Endodermal cell (in vitro differentiated cells): ENCODE measurements around the gene TBCK. TPM values are rescaled to one million over a fixed set of nuclear protein-coding genes. Genes with fewer than 3 reads are reported as not detected.

ENCODE experiments used
- DNase-seq: peaks from one replicate; pipeline ENCODE4 v3.0.0-alpha.2; 2017
- H3K27ac ChIP-seq: 2 replicates; pipeline ENCODE4 v1.5.1; 2013; ENCODE audit warnings: mild to moderate bottlenecking, low read depth, low read length, moderate library complexity
- H3K27me3 ChIP-seq: 2 replicates; pipeline ENCODE4 v1.6.1; 2013; ENCODE audit warnings: mild to moderate bottlenecking, low read length, moderate library complexity; ENCODE audit not compliant: insufficient read depth, control insufficient read depth, poor library complexity, severe bottlenecking
- H3K36me3 ChIP-seq: 2 replicates; pipeline ENCODE4 v1.7.0; 2013; ENCODE audit warnings: mild to moderate bottlenecking, low read length, moderate library complexity; ENCODE audit not compliant: control insufficient read depth, insufficient read depth
- H3K4me1 ChIP-seq: one replicate; pipeline ENCODE4 v1.7.0; 2013; ENCODE audit warnings: low read length; ENCODE audit not compliant: control insufficient read depth, insufficient read depth
- H3K4me3 ChIP-seq: 2 replicates; pipeline ENCODE4 v1.5.1; 2013; ENCODE audit warnings: mild to moderate bottlenecking, low read length, moderate library complexity
- H3K9ac ChIP-seq: 2 replicates; pipeline ENCODE4 v1.6.1; 2013; ENCODE audit warnings: mild to moderate bottlenecking, low read length, moderate library complexity; ENCODE audit not compliant: poor library complexity, severe bottlenecking; ENCODE audit errors: extremely low read depth
- H3K9me3 ChIP-seq: 2 replicates; pipeline ENCODE4 v1.6.1; 2013; ENCODE audit warnings: mild to moderate bottlenecking, low read length, moderate library complexity; ENCODE audit not compliant: control insufficient read depth
- H3K27ac Mint-ChIP-seq: 2 replicates; pipeline ENCODE4 v1.8.0; 2020; ENCODE audit warnings: mixed read lengths
- H3K27me3 Mint-ChIP-seq: 2 replicates; pipeline ENCODE4 v1.8.0; 2021; ENCODE audit warnings: mild to moderate bottlenecking, mixed read lengths; ENCODE audit not compliant: insufficient read depth
- H3K36me3 Mint-ChIP-seq: 2 replicates; pipeline ENCODE4 v1.8.0; 2020; ENCODE audit warnings: low read depth, mixed read lengths
- H3K4me1 Mint-ChIP-seq: 2 replicates; pipeline ENCODE4 v1.8.0; 2020; ENCODE audit warnings: mixed read lengths
- H3K4me3 Mint-ChIP-seq: 2 replicates; pipeline ENCODE4 v1.8.0; 2020; ENCODE audit warnings: mild to moderate bottlenecking, moderate library complexity, mixed read lengths
- H3K9me3 Mint-ChIP-seq: 2 replicates; pipeline ENCODE4 v1.8.0; 2020; ENCODE audit warnings: mild to moderate bottlenecking, mixed read lengths
- WGBS, 2 experiments: methylation state at CpG; one replicate each; pipeline versions ENCODE4 v1.1.5 to v1.1.7; 2013; ENCODE audit warnings: missing lambda C conversion rate in 2 of 2, mixed read lengths in 1 of 2; ENCODE audit not compliant: insufficient coverage in 1 of 2, insufficient read length in 1 of 2; 5-methylcytosine and 5-hydroxymethylcytosine counted together
- total RNA-seq, 2 donors: library from RNA; stranded (reverse); fragmentation: NEBNext Ultra II Directional in 1 of 2; extraction: Animal tissue kit (Norgen Biotek cat#: 25700) in 1 of 2; gene quantifications; 2 replicates in 1 of 2; 3 replicates in 1 of 2; pipeline ENCODE4 v1.2.1, GENCODE V29; 2021
- TF ChIP-seq, protein P1 (sequence below): fragments of 200-600 bp; sonication (generic); conservative IDR thresholded peaks from 2 replicates; pipeline ENCODE4 v1.5.0; 2021; ENCODE audit warnings: antibody characterized with exemption, mild to moderate bottlenecking

Gene TBCK
- total RNA-seq, 2 donors from 2014 or later: 48.3 to 52.9 TPM

DNA sequence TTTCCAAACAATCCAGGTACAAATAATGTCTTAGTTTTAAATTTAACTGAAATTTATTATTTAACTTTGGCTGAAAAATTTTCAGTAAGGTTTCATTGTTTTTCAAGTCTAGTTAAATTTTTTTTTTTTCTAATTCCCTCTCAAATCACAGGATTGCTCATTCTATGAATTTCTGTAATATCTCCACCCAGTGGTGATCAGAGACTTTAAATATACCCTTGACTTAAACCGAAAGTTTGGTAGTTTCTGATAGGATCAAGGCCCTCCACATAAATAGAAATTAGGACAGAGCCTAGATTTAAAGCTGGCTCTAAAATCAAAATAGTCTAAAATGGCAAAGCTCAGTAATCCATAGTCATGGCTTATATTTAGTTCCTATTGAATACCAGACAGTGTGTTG, 175.4 kb downstream of the TBCK start:
- Histone ChIP-seq H3K4me1 (no peaks in the 10 kb centered on the region), H3K4me3 (no peak overlapping the region), H3K27me3 (no peaks in the 10 kb centered on the region), H3K27ac (no peak overlapping the region), H3K9me3 (peaks cover under 1% of the 10 kb centered on the region), H3K9ac (no peak overlapping the region), H3K36me3 (no peaks in the 10 kb centered on the region)
- no peak overlapping the region for H3K4me3 Mint-ChIP-seq
- TF ChIP-seq, protein P1, sequence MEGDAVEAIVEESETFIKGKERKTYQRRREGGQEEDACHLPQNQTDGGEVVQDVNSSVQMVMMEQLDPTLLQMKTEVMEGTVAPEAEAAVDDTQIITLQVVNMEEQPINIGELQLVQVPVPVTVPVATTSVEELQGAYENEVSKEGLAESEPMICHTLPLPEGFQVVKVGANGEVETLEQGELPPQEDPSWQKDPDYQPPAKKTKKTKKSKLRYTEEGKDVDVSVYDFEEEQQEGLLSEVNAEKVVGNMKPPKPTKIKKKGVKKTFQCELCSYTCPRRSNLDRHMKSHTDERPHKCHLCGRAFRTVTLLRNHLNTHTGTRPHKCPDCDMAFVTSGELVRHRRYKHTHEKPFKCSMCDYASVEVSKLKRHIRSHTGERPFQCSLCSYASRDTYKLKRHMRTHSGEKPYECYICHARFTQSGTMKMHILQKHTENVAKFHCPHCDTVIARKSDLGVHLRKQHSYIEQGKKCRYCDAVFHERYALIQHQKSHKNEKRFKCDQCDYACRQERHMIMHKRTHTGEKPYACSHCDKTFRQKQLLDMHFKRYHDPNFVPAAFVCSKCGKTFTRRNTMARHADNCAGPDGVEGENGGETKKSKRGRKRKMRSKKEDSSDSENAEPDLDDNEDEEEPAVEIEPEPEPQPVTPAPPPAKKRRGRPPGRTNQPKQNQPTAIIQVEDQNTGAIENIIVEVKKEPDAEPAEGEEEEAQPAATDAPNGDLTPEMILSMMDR: peak; percentile 13
- no peaks in the 10 kb centered on the region for H3K4me1 Mint-ChIP-seq
- no peak overlapping the region for H3K27ac Mint-ChIP-seq
- 93 to 100% methylated on average over 1 of the region's 1 CpG for WGBS, 2 experiments
- H3K36me3 Mint-ChIP-seq: peaks cover 4% of the 10 kb centered on the region
- peaks cover 3% of the 10 kb centered on the region for H3K9me3 Mint-ChIP-seq
- no peak for DNase-seq
- no peaks in the 10 kb centered on the region for H3K27me3 Mint-ChIP-seq

DNA sequence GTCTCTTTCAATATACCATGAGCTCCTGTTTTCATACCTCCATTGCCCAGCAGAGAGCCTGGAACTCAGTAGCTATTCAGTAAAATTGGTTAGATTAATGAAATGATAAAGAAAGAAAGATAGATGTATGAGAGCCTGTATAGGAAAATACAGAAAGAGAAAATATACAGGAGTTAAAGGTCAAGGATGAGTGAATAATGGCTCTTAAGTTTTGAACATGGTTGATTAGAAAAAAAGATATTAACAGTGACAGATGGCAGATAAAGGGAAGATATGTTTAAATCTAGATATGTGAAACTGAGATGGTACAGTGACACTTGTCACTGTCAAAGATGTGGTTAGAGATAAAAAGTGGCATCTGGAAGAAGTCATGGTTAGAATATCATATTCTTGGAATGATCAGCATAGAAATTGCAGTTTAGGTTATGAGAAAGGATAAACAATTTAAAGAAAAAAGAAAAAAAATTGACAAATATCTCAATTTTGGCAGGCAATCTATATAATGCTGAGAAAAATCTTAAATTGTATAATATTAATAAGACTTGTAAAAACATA, 179.2 kb downstream of the TBCK start:
- Mint-ChIP-seq H3K4me3 (no peak overlapping the region), H3K27ac (no peak overlapping the region), H3K4me1 (no peaks in the 10 kb centered on the region), H3K27me3 (no peaks in the 10 kb centered on the region), H3K9me3 (peaks cover 18% of the 10 kb centered on the region), H3K36me3 (peaks cover 18% of the 10 kb centered on the region)
- peaks cover 11% of the 10 kb centered on the region for H3K9me3 ChIP-seq
- no peaks in the 10 kb centered on the region for H3K4me1 ChIP-seq
- H3K27me3 ChIP-seq: no peaks in the 10 kb centered on the region
- H3K36me3 ChIP-seq: no peaks in the 10 kb centered on the region
- H3K27ac ChIP-seq: no peak overlapping the region
- H3K4me3 ChIP-seq: no peak overlapping the region
- no peak overlapping the region for H3K9ac ChIP-seq
- no peak for DNase-seq
- TF ChIP-seq, protein P1: no peak

DNA sequence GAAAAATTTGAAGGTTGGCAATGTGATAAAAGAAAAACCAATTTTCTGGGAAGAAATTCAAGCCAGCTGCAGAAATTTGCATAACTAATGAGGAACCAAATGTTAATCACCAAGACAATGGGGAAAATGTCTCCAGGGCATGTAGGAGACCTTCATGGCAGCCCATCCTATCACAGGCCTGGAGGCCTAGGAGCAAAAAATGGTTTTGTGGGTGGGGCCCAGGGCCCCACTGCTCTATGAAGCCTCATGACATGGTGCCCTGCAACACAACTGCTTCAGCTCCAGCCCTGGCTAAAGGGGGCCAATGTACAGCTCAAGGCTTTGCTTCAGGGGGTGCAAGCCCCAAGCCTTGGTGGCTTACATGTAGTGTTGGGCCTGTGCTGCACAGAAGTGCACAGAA, 184.0 kb downstream of the TBCK start:
- peaks cover 26% of the 10 kb centered on the region for H3K9me3 Mint-ChIP-seq
- no peak overlapping the region for H3K27ac Mint-ChIP-seq
- no peak for DNase-seq
- H3K36me3 Mint-ChIP-seq: peaks cover 26% of the 10 kb centered on the region
- Histone ChIP-seq H3K27me3 (no peaks in the 10 kb centered on the region), H3K4me1 (no peaks in the 10 kb centered on the region), H3K9me3 (peaks cover 15% of the 10 kb centered on the region), H3K27ac (no peak overlapping the region), H3K9ac (no peak overlapping the region), H3K36me3 (no peaks in the 10 kb centered on the region), H3K4me3 (peak overlapping the region; percentile 25)
- H3K27me3 Mint-ChIP-seq: no peaks in the 10 kb centered on the region
- no peaks in the 10 kb centered on the region for H3K4me1 Mint-ChIP-seq
- H3K4me3 Mint-ChIP-seq: no peak overlapping the region
- TF ChIP-seq, protein P1: no peak
